B cell (primary cell): ENCODE data around the gene TANGO6.

Source experiments
- EZH2 ChIP-seq: IDR thresholded peaks from 2 replicates; pipeline ENCODE4 v1.6.1; 2012; ENCODE audit warnings: borderline replicate concordance, low read depth, mild to moderate bottlenecking, moderate library complexity, low read length; ENCODE audit not compliant: insufficient read depth, poor library complexity, severe bottlenecking
- TF ChIP-seq, protein P1 (sequence below): fragments of 200-600 bp; IDR thresholded peaks from one replicate; pipeline ENCODE4 v1.8.0; 2022; ENCODE audit warnings: antibody characterized with exemption, mild to moderate bottlenecking

DNA sequence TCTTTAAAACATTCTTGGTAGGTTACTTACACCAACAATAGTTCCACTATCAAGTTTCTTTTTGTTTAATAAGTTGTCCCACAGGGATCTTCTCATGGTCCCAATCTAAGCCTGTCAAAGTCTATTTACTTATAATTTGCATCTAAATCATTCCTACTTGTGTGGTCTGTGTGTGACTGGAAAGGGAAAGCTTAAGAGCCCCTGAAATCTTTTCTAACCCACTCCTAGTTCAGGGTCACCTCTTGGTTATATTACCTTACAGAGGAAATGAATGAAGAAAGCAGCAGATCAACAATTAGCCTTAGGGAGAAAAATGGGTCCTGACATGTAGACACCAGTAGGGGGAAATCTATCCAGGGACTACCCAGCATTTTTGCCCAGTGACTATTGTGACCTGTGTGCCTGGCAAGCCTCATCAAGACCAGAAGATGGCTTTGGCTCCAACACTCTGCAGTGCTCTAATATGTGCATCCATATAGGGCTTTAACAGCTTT lies 151.7 kb downstream of the TANGO6 start:
- TF ChIP-seq, protein P1, sequence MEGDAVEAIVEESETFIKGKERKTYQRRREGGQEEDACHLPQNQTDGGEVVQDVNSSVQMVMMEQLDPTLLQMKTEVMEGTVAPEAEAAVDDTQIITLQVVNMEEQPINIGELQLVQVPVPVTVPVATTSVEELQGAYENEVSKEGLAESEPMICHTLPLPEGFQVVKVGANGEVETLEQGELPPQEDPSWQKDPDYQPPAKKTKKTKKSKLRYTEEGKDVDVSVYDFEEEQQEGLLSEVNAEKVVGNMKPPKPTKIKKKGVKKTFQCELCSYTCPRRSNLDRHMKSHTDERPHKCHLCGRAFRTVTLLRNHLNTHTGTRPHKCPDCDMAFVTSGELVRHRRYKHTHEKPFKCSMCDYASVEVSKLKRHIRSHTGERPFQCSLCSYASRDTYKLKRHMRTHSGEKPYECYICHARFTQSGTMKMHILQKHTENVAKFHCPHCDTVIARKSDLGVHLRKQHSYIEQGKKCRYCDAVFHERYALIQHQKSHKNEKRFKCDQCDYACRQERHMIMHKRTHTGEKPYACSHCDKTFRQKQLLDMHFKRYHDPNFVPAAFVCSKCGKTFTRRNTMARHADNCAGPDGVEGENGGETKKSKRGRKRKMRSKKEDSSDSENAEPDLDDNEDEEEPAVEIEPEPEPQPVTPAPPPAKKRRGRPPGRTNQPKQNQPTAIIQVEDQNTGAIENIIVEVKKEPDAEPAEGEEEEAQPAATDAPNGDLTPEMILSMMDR: no peak
- TF ChIP-seq EZH2: no peak
